GM19023 (cell line): ENCODE measurements around the gene KIAA2012.

ENCODE experiments used
- ATAC-seq: cut with Tn5 transposase; IDR thresholded peaks from one replicate; pipeline ENCODE4 v1.9.1; 2021; ENCODE audit warnings: mild to moderate bottlenecking, moderate library complexity; ENCODE audit not compliant: unreplicated experiment

KIAA2012 gene

GRCh38 chr2:202042444-202042843 lies 30.6 kb upstream of the KIAA2012 start:
- ATAC-seq, result no peak

GRCh38 chr2:202043475-202043874 lies 29.6 kb upstream of the KIAA2012 start:
- ATAC-seq, result no peak

- no peak for ATAC-seq
These were observed 28.3 kb upstream of the KIAA2012 start for GRCh38 chr2:202044777-202045176.

- no peak for ATAC-seq
These were observed 26.5 kb upstream of the KIAA2012 start for GRCh38 chr2:202046572-202046971.

- no peak for ATAC-seq
These were observed 23.8 kb upstream of the KIAA2012 start for GRCh38 chr2:202049092-202049728.

- no peak for ATAC-seq
These were observed 23.2 kb upstream of the KIAA2012 start for GRCh38 chr2:202049840-202050239.

- ATAC-seq, result no peak
These were observed 22.4 kb upstream of the KIAA2012 start for GRCh38 chr2:202050652-202051051.

- no peak for ATAC-seq
These were observed 21.4 kb upstream of the KIAA2012 start for GRCh38 chr2:202051499-202052161.

GRCh38 chr2:202052235-202052634 lies 20.8 kb upstream of the KIAA2012 start:
- no peak for ATAC-seq

GRCh38 chr2:202054679-202055078 lies 18.4 kb upstream of the KIAA2012 start:
- no peak for ATAC-seq

GRCh38 chr2:202056611-202057010 lies 16.4 kb upstream of the KIAA2012 start:
- no peak for ATAC-seq

- no peak for ATAC-seq
These were observed 12.8 kb upstream of the KIAA2012 start for GRCh38 chr2:202060218-202060617.

GRCh38 chr2:202061695-202062094 lies 11.4 kb upstream of the KIAA2012 start:
- ATAC-seq, result no peak

GRCh38 chr2:202064171-202064880 lies 8.7 kb upstream of the KIAA2012 start:
- ATAC-seq, result no peak

- ATAC-seq, result no peak
These were observed 8.2 kb upstream of the KIAA2012 start for GRCh38 chr2:202064881-202065230.

GRCh38 chr2:202065876-202066275 lies 7.2 kb upstream of the KIAA2012 start:
- ATAC-seq, result no peak

GRCh38 chr2:202066875-202067274 lies 6.2 kb upstream of the KIAA2012 start:
- no peak for ATAC-seq

GRCh38 chr2:202067589-202067988 lies 5.5 kb upstream of the KIAA2012 start:
- ATAC-seq, result no peak

- no peak for ATAC-seq
These were observed 3.6 kb upstream of the KIAA2012 start for GRCh38 chr2:202069170-202070067.

GRCh38 chr2:202071107-202071506 lies 1.9 kb upstream of the KIAA2012 start:
- ATAC-seq, result no peak

- no peak for ATAC-seq
These were observed 829 bp upstream of the KIAA2012 start for GRCh38 chr2:202072226-202072625.
